Liver (tissue), 9 donors: Measurements from ENCODE around the gene LHCGR. TPM values are rescaled to one million over a fixed set of nuclear protein-coding genes. Genes with fewer than 3 reads are reported as not detected.

Source experiments
- DNase-seq: peaks from one replicate; pipeline ENCODE4 v3.0.0-alpha.2; 2017; ENCODE audit warnings: low spot score
- H3K27ac ChIP-seq, 2 donors: one replicate each; pipeline ENCODE4 v1.7.0; 2013; ENCODE audit warnings: inconsistent platforms in 2 of 2, low read length in 2 of 2, control low read depth in 1 of 2, low read depth in 1 of 2, mild to moderate bottlenecking in 1 of 2
- H3K27me3 ChIP-seq, 4 donors: one replicate each; pipeline versions ENCODE4 v1.6.1 to v1.7.0; 2013; ENCODE audit warnings: low read length in 3 of 4, inconsistent platforms in 1 of 4, mild to moderate bottlenecking in 1 of 4, moderate library complexity in 1 of 4; ENCODE audit not compliant: control insufficient read depth in 4 of 4, insufficient read depth in 4 of 4
- H3K36me3 ChIP-seq, 4 donors: one replicate each; pipeline versions ENCODE4 v1.6.1 to v1.7.0; 2013; ENCODE audit warnings: low read length in 3 of 4, mild to moderate bottlenecking in 3 of 4, low read depth in 1 of 4, moderate library complexity in 1 of 4; ENCODE audit not compliant: control insufficient read depth in 4 of 4, insufficient read depth in 3 of 4
- H3K4me1 ChIP-seq, 4 donors: one replicate each; pipeline versions ENCODE4 v1.6.1 to v1.7.0; 2013; ENCODE audit warnings: low read length in 3 of 4, mild to moderate bottlenecking in 3 of 4, moderate library complexity in 1 of 4; ENCODE audit not compliant: control insufficient read depth in 4 of 4, insufficient read depth in 4 of 4
- H3K4me3 ChIP-seq, 3 donors: one replicate each; pipeline versions ENCODE4 v1.6.1 to v1.7.0; 2013; ENCODE audit warnings: low read length in 3 of 3, control low read depth in 1 of 3, low read depth in 1 of 3, mild to moderate bottlenecking in 1 of 3
- H3K9ac ChIP-seq, 2 donors: one replicate each; pipeline ENCODE4 v1.7.0; 2013; ENCODE audit warnings: low read length in 2 of 2, mild to moderate bottlenecking in 2 of 2, moderate library complexity in 2 of 2, control low read depth in 1 of 2, low read depth in 1 of 2
- H3K9me3 ChIP-seq, 4 donors: one replicate each; pipeline versions ENCODE4 v1.6.1 to v1.7.0; 2013; ENCODE audit warnings: low read length in 3 of 4; ENCODE audit not compliant: control insufficient read depth in 4 of 4
- EGR1 ChIP-seq, 2 donors: IDR thresholded peaks; 2 replicates each; pipeline ENCODE4 v1.6.1; 2016 to 2018; ENCODE audit warnings: antibody characterized with exemption in 2 of 2, low read depth in 2 of 2
- FOXA1 ChIP-seq: IDR thresholded peaks from 2 replicates; pipeline ENCODE4 v1.6.1; 2016; ENCODE audit warnings: antibody characterized with exemption
- FOXA2 ChIP-seq: IDR thresholded peaks from 2 replicates; pipeline ENCODE4 v1.6.1; 2016; ENCODE audit warnings: antibody characterized with exemption
- GABPA ChIP-seq, 2 donors: IDR thresholded peaks in 1 of 2; conservative IDR thresholded peaks in 1 of 2; 2 replicates each; pipeline ENCODE4 v1.6.1; 2016; ENCODE audit warnings: antibody characterized with exemption in 2 of 2, mild to moderate bottlenecking in 1 of 2, moderate library complexity in 1 of 2
- HNF4A ChIP-seq, 2 donors: conservative IDR thresholded peaks; 2 replicates each; pipeline ENCODE4 v1.6.1; 2016; ENCODE audit warnings: antibody characterized with exemption in 2 of 2, mild to moderate bottlenecking in 2 of 2
- HNF4G ChIP-seq: IDR thresholded peaks from 2 replicates; pipeline ENCODE4 v1.6.1; 2016; ENCODE audit warnings: antibody characterized with exemption
- JUND ChIP-seq, 2 donors: IDR thresholded peaks; 2 replicates each; pipeline ENCODE4 v1.6.1; 2016; ENCODE audit warnings: antibody characterized with exemption in 2 of 2
- NR2F2 ChIP-seq: IDR thresholded peaks from 2 replicates; pipeline ENCODE4 v1.6.1; 2016; ENCODE audit warnings: antibody characterized with exemption
- RAD21 ChIP-seq, 2 donors: IDR thresholded peaks; 2 replicates each; pipeline ENCODE4 v1.6.1; 2016; ENCODE audit warnings: antibody characterized with exemption in 2 of 2, mild to moderate bottlenecking in 2 of 2
- RXRA ChIP-seq, 2 donors: IDR thresholded peaks; 2 replicates each; pipeline ENCODE4 v1.6.1; 2017 to 2018; ENCODE audit warnings: antibody characterized with exemption in 2 of 2, mild to moderate bottlenecking in 1 of 2
- SP1 ChIP-seq: IDR thresholded peaks from 2 replicates; pipeline ENCODE4 v1.6.1; 2018; ENCODE audit warnings: antibody characterized with exemption, mild to moderate bottlenecking
- TAF1 ChIP-seq: conservative IDR thresholded peaks from 2 replicates; pipeline ENCODE4 v1.6.1; 2016; ENCODE audit warnings: antibody characterized with exemption, mild to moderate bottlenecking
- YY1 ChIP-seq: IDR thresholded peaks from 2 replicates; pipeline ENCODE4 v1.6.1; 2016; ENCODE audit warnings: antibody characterized with exemption, mild to moderate bottlenecking
- ZBTB33 ChIP-seq: IDR thresholded peaks from 2 replicates; pipeline ENCODE4 v1.6.1; 2016; ENCODE audit warnings: antibody characterized with exemption
- WGBS: extraction: QIAGEN DNeasy Blood & Tissue Kit; methylation state at CpG from one replicate; pipeline ENCODE4 v1.1.7; 2013; 5-methylcytosine and 5-hydroxymethylcytosine counted together
- polyA plus RNA-seq, 2 donors: library from polyadenylated mRNA; stranded (reverse) in 1 of 2; unstranded in 1 of 2; fragments of 200-250 nt in 1 of 2; fragments of >200 nt in 1 of 2; fragmentation: Nextera tagmentation in 1 of 2; extraction: Ambion mirVana in 1 of 2; gene quantifications; one replicate each; pipeline versions ENCODE4 v1.2.1 to v1.2.3, GENCODE V29; 2013 to 2015
- total RNA-seq, 2 donors: library from RNA; depleted of rRNA; stranded (reverse); fragments of >200 nt; gene quantifications; one replicate each; pipeline ENCODE4 v1.2.3, GENCODE V29; 2014
- TF ChIP-seq, protein P1 (sequence below): IDR thresholded peaks from 2 replicates; pipeline ENCODE4 v1.6.1; 2016; ENCODE audit warnings: antibody characterized with exemption
- TF ChIP-seq, protein P2 (sequence below): IDR thresholded peaks from 2 replicates; pipeline ENCODE4 v1.6.1; 2016; ENCODE audit warnings: antibody characterized with exemption
- TF ChIP-seq, protein P3 (sequence below): IDR thresholded peaks from 2 replicates; pipeline ENCODE4 v1.6.1; 2016; ENCODE audit warnings: antibody characterized with exemption, mild to moderate bottlenecking
- TF ChIP-seq, protein P4 (sequence below): fragments of 150-350 bp; IDR thresholded peaks from 2 replicates; pipeline ENCODE4 v1.5.1; 2017; ENCODE audit warnings: improper control_type of control experiment, low read depth, low read length; ENCODE audit not compliant: missing input control
- donor health status: healthy.
- donor health status: healthy.
- donor health status: healthy.
- donor health status: healthy.
- donor health status: healthy.

The LHCGR gene
- total and polyA plus RNA-seq, 4 donors = not detected

- TF ChIP-seq HNF4G (no peak), YY1 (no peak)
- Histone ChIP-seq H3K27me3 (no peaks in the 10 kb centered on the region), H3K27ac (no peak overlapping the region), H3K9me3 (no peaks in the 10 kb centered on the region), H3K9ac (no peak overlapping the region), H3K36me3 (no peaks in the 10 kb centered on the region), H3K4me1 (no peaks in the 10 kb centered on the region), H3K4me3 (no peak overlapping the region)
- 50% methylated on average over 8 of the region's 8 CpGs for WGBS
- no peak for DNase-seq
Measured at GRCh38 chr2:48767330-48767729, 11.8 kb upstream of the LHCGR start.

- WGBS = 75% methylated on average over 3 of the region's 3 CpGs
- no peak overlapping the region for H3K27ac ChIP-seq
- H3K27me3 ChIP-seq = no peaks in the 10 kb centered on the region
- H3K36me3 ChIP-seq = no peaks in the 10 kb centered on the region
- H3K9ac ChIP-seq = no peak overlapping the region
- H3K4me3 ChIP-seq = no peak overlapping the region
- no peaks in the 10 kb centered on the region for H3K4me1 ChIP-seq
- DNase-seq = no peak
- no peaks in the 10 kb centered on the region for H3K9me3 ChIP-seq
- TF ChIP-seq RAD21 (IDR thresholded peaks at IDR 0.05) = no peak
- no peak for TF ChIP-seq EGR1 (IDR thresholded peaks at IDR 0.05; ENCODE audit: low read depth in 2 of 2)
Measured at GRCh38 chr2:48760826-48761225, 5.3 kb upstream of the LHCGR start.

DNA sequence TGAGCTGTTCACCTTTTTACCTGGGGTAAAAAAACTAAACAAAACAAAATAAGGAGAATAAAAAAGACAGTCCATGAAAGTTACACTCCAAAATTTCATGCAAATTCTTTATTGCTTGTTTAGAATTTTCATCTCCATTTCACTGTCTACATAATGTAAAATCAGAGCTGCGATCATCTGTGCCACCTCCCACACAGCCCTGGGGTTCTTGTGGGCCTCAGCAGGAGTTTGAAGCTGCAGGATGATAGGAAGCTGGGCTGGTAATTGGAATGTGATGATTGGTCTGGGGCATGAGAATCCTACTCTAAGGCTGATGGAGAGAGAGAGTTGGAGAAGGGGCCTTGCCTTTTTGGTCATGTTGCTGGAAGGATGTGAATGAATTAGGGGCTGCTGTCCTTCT lies 4.2 kb upstream of the LHCGR start:
- WGBS = 88% methylated on average over 1 of the region's 1 CpG
- no peak overlapping the region for H3K4me3 ChIP-seq
- DNase-seq = no peak
- no peaks in the 10 kb centered on the region for H3K36me3 ChIP-seq
- no peak overlapping the region for H3K27ac ChIP-seq
- no peak for TF ChIP-seq HNF4A (conservative IDR thresholded peaks at IDR 0.05)
- H3K9me3 ChIP-seq = no peaks in the 10 kb centered on the region
- peaks cover 0 to 3% (median 0%) of the 10 kb centered on the region in 4 donors for H3K4me1 ChIP-seq
- H3K27me3 ChIP-seq = no peaks in the 10 kb centered on the region
- H3K9ac ChIP-seq = no peak overlapping the region

- Histone ChIP-seq H3K27ac (no peak overlapping the region), H3K27me3 (peaks cover 0 to 3% (median 0%) of the 10 kb centered on the region in 4 donors), H3K9ac (no peak overlapping the region), H3K36me3 (no peaks in the 10 kb centered on the region), H3K9me3 (no peaks in the 10 kb centered on the region), H3K4me1 (peaks cover 0 to 3% (median 0%) of the 10 kb centered on the region in 4 donors), H3K4me3 (no peak overlapping the region)
- TF ChIP-seq FOXA2 = no peak
- TF ChIP-seq NR2F2 = no peak
- no peak for TF ChIP-seq TAF1
- TF ChIP-seq, protein P1, sequence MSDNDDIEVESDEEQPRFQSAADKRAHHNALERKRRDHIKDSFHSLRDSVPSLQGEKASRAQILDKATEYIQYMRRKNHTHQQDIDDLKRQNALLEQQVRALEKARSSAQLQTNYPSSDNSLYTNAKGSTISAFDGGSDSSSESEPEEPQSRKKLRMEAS = no peak
- no peak for TF ChIP-seq JUND (IDR thresholded peaks at IDR 0.05)
- TF ChIP-seq GABPA (IDR thresholded peaks at IDR 0.05 in 1 of 2, conservative IDR thresholded peaks at IDR 0.05 in 1 of 2) = no peak
- TF ChIP-seq RAD21 (IDR thresholded peaks at IDR 0.05) = no peak
- TF ChIP-seq RXRA (IDR thresholded peaks at IDR 0.05) = no peak
- TF ChIP-seq EGR1 (IDR thresholded peaks at IDR 0.05; ENCODE audit: low read depth in 2 of 2) = no peak
- TF ChIP-seq, protein P2, sequence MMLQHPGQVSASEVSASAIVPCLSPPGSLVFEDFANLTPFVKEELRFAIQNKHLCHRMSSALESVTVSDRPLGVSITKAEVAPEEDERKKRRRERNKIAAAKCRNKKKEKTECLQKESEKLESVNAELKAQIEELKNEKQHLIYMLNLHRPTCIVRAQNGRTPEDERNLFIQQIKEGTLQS = no peak
- TF ChIP-seq FOXA1 = no peak
- TF ChIP-seq HNF4A (conservative IDR thresholded peaks at IDR 0.05) = no peak
- TF ChIP-seq ZBTB33 = no peak
- TF ChIP-seq, protein P3, sequence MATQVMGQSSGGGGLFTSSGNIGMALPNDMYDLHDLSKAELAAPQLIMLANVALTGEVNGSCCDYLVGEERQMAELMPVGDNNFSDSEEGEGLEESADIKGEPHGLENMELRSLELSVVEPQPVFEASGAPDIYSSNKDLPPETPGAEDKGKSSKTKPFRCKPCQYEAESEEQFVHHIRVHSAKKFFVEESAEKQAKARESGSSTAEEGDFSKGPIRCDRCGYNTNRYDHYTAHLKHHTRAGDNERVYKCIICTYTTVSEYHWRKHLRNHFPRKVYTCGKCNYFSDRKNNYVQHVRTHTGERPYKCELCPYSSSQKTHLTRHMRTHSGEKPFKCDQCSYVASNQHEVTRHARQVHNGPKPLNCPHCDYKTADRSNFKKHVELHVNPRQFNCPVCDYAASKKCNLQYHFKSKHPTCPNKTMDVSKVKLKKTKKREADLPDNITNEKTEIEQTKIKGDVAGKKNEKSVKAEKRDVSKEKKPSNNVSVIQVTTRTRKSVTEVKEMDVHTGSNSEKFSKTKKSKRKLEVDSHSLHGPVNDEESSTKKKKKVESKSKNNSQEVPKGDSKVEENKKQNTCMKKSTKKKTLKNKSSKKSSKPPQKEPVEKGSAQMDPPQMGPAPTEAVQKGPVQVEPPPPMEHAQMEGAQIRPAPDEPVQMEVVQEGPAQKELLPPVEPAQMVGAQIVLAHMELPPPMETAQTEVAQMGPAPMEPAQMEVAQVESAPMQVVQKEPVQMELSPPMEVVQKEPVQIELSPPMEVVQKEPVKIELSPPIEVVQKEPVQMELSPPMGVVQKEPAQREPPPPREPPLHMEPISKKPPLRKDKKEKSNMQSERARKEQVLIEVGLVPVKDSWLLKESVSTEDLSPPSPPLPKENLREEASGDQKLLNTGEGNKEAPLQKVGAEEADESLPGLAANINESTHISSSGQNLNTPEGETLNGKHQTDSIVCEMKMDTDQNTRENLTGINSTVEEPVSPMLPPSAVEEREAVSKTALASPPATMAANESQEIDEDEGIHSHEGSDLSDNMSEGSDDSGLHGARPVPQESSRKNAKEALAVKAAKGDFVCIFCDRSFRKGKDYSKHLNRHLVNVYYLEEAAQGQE = no peak
- TF ChIP-seq, protein P4, sequence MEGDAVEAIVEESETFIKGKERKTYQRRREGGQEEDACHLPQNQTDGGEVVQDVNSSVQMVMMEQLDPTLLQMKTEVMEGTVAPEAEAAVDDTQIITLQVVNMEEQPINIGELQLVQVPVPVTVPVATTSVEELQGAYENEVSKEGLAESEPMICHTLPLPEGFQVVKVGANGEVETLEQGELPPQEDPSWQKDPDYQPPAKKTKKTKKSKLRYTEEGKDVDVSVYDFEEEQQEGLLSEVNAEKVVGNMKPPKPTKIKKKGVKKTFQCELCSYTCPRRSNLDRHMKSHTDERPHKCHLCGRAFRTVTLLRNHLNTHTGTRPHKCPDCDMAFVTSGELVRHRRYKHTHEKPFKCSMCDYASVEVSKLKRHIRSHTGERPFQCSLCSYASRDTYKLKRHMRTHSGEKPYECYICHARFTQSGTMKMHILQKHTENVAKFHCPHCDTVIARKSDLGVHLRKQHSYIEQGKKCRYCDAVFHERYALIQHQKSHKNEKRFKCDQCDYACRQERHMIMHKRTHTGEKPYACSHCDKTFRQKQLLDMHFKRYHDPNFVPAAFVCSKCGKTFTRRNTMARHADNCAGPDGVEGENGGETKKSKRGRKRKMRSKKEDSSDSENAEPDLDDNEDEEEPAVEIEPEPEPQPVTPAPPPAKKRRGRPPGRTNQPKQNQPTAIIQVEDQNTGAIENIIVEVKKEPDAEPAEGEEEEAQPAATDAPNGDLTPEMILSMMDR = no peak
- no peak for TF ChIP-seq HNF4G
- no peak for TF ChIP-seq YY1
- no peak for TF ChIP-seq SP1
- 41% methylated on average over 3 of the region's 3 CpGs for WGBS
- DNase-seq = no peak
Measured at GRCh38 chr2:48756289-48756688, 765 bp upstream of the LHCGR start.
